Ascending aorta (tissue), 2 donors: ENCODE data around the gene CCNK. TPM values are rescaled to one million over a fixed set of nuclear protein-coding genes. Genes with fewer than 3 reads are reported as not detected.

Experiments
- DNase-seq, 2 donors: peaks; one replicate each; pipeline ENCODE4 v3.0.0-alpha.2; 2019; ENCODE audit warnings: low spot score in 2 of 2
- H3K27ac ChIP-seq, 2 donors: fragments of 200-600 bp; sonication (generic); one replicate each; pipeline ENCODE4 v1.5.1; 2016 to 2017; ENCODE audit warnings: mild to moderate bottlenecking in 1 of 2
- H3K27me3 ChIP-seq: fragments of 200-600 bp; sonication (generic); one replicate; pipeline ENCODE4 v1.5.1; 2017
- H3K36me3 ChIP-seq, 2 donors: fragments of 200-600 bp; sonication (generic); one replicate each; pipeline ENCODE4 v1.5.1; 2016
- H3K4me1 ChIP-seq, 2 donors: fragments of 200-600 bp; sonication (generic); one replicate each; pipeline ENCODE4 v1.5.1; 2016 to 2017; ENCODE audit warnings: mild to moderate bottlenecking in 1 of 2
- H3K4me3 ChIP-seq, 2 donors: fragments of 200-600 bp; sonication (generic); one replicate each; pipeline ENCODE4 v1.5.1; 2016 to 2017; ENCODE audit warnings: mild to moderate bottlenecking in 1 of 2
- H3K9me3 ChIP-seq, 2 donors: fragments of 200-600 bp; sonication (generic); one replicate each; pipeline ENCODE4 v1.5.1; 2016
- CTCF ChIP-seq, 3 experiments: fragments of 200-600 bp in 2 of 3; fragments of 450-650 bp in 1 of 3; sonication (generic) in 2 of 3; IDR thresholded peaks; one replicate each; pipeline ENCODE4 v1.5.1; 2016 to 2019; ENCODE audit warnings: antibody characterized with exemption in 3 of 3, mild to moderate bottlenecking in 1 of 3, moderate library complexity in 1 of 3
- intact Hi-C: fragments of 100-400 bp; cut with DNase I; formaldehyde crosslinking; loops from one replicate; pipeline ENCODE4 v1.15.1; 2023
- total RNA-seq: library from RNA; depleted of rRNA; stranded (reverse); fragments of >200 nt; gene quantifications from one replicate; pipeline ENCODE4 v1.1.0, GENCODE V29; 2016

Gene CCNK
- total RNA-seq, 1 donor from 2014 or later, result 21.9 TPM

- TF ChIP-seq CTCF (IDR thresholded peaks at IDR 0.05), result no peak
- peaks cover 16 to 49% of the 10 kb centered on the region in 2 donors for H3K36me3 ChIP-seq
Observed at GRCh38 chr14:99437706-99438105, 43.5 kb upstream of the CCNK start.

GRCh38 chr14:99440278-99440677, 40.9 kb upstream of the CCNK start:
- intact Hi-C loops, result no loop called here
- DNase-seq, result no peak
- Histone ChIP-seq H3K9me3 (no peaks in the 10 kb centered on the region), H3K4me3 (no peak overlapping the region), H3K36me3 (peaks cover 16 to 47% of the 10 kb centered on the region in 2 donors), H3K27me3 (no peaks in the 10 kb centered on the region), H3K27ac (no peak overlapping the region), H3K4me1 (no peaks in the 10 kb centered on the region)
- TF ChIP-seq CTCF (IDR thresholded peaks at IDR 0.05), result no peak

More at GRCh38 chr14:99437706-99438105, 43.5 kb upstream of the CCNK start:
- no peaks in the 10 kb centered on the region for H3K4me1 ChIP-seq
- no peak overlapping the region for H3K4me3 ChIP-seq
- H3K27me3 ChIP-seq, result no peaks in the 10 kb centered on the region
- no peaks in the 10 kb centered on the region for H3K9me3 ChIP-seq
- no peak overlapping the region for H3K27ac ChIP-seq
- intact Hi-C loops, result no loop called here
- DNase-seq, result no peak

- TF ChIP-seq CTCF (IDR thresholded peaks at IDR 0.05), result no peak
- Histone ChIP-seq H3K4me3 (no peak overlapping the region), H3K9me3 (no peaks in the 10 kb centered on the region), H3K27ac (no peak overlapping the region), H3K4me1 (no peaks in the 10 kb centered on the region), H3K27me3 (no peaks in the 10 kb centered on the region), H3K36me3 (peaks cover 23 to 46% of the 10 kb centered on the region in 2 donors)
- intact Hi-C loops, result no loop called here
- no peak for DNase-seq
Observed at GRCh38 chr14:99441157-99441870, 39.9 kb upstream of the CCNK start.

GRCh38 chr14:99441918-99442317, 39.3 kb upstream of the CCNK start:
- no peak for DNase-seq
- H3K36me3 ChIP-seq, result peaks cover 26 to 48% of the 10 kb centered on the region in 2 donors
- no peaks in the 10 kb centered on the region for H3K4me1 ChIP-seq
- no peaks in the 10 kb centered on the region for H3K9me3 ChIP-seq
- H3K4me3 ChIP-seq, result no peak overlapping the region
- H3K27ac ChIP-seq, result no peak overlapping the region
- intact Hi-C loops, result no loop called here
- H3K27me3 ChIP-seq, result no peaks in the 10 kb centered on the region
- TF ChIP-seq CTCF (IDR thresholded peaks at IDR 0.05), result no peak

GRCh38 chr14:99445931-99446330, 35.3 kb upstream of the CCNK start:
- Histone ChIP-seq H3K4me1 (no peaks in the 10 kb centered on the region), H3K9me3 (no peaks in the 10 kb centered on the region), H3K27me3 (no peaks in the 10 kb centered on the region), H3K27ac (no peak overlapping the region), H3K4me3 (no peak overlapping the region), H3K36me3 (peaks cover 34 to 58% of the 10 kb centered on the region in 2 donors)
- no peak for DNase-seq
- intact Hi-C loops, result no loop called here
- TF ChIP-seq CTCF (IDR thresholded peaks at IDR 0.05), result no peak
